Right lobe of liver (tissue), 6 donors: ENCODE results near the gene TRMT1. TPM values are rescaled to one million over a fixed set of nuclear protein-coding genes. Genes with fewer than 3 reads are reported as not detected.

Experiments used
- ATAC-seq, 4 donors: fragments of 200-7000 bp; cut with Tn5 transposase; one replicate each; pipeline ENCODE4 v1.9.1; 2020; ENCODE audit warnings: mild to moderate bottlenecking in 4 of 4, moderate library complexity in 4 of 4
- DNase-seq, 3 donors: peaks; one replicate each; pipeline ENCODE4 v3.0.0-alpha.2; 2020
- H3K27ac ChIP-seq, 3 donors: fragments of 200-600 bp; one replicate each; pipeline ENCODE4 v1.8.0; 2022
- H3K27me3 ChIP-seq, 2 donors: fragments of 200-600 bp; one replicate each; pipeline ENCODE4 v1.8.0; 2022
- H3K36me3 ChIP-seq, 4 donors: fragments of 200-600 bp; sonication (generic) in 1 of 4; one replicate each; pipeline versions ENCODE4 v1.5.1 to v1.8.0; 2017 to 2022; ENCODE audit warnings: control low read depth in 1 of 4
- H3K4me1 ChIP-seq, 4 donors: fragments of 200-600 bp; sonication (generic) in 1 of 4; one replicate each; pipeline versions ENCODE4 v1.5.1 to v1.8.0; 2017 to 2022; ENCODE audit warnings: control low read depth in 1 of 4
- H3K4me3 ChIP-seq, 3 donors: fragments of 200-600 bp; one replicate each; pipeline ENCODE4 v1.8.0; 2022
- H3K9me3 ChIP-seq, 4 donors: fragments of 200-600 bp; sonication (generic) in 1 of 4; one replicate each; pipeline versions ENCODE4 v1.5.1 to v1.8.0; 2017 to 2022; ENCODE audit warnings: control low read depth in 1 of 4
- CTCF ChIP-seq, 4 donors: fragments of 200-600 bp in 3 of 4; fragments of 450-650 bp in 1 of 4; IDR thresholded peaks; one replicate each; pipeline versions ENCODE4 v1.5.1 to v1.8.0; 2016 to 2022; ENCODE audit warnings: antibody characterized with exemption in 4 of 4, mild to moderate bottlenecking in 2 of 4
- POLR2A ChIP-seq: fragments of 450-650 bp; IDR thresholded peaks from one replicate; pipeline ENCODE4 v1.6.1; 2017; ENCODE audit warnings: antibody characterized with exemption, mild to moderate bottlenecking
- WGBS: methylation state at CpG from one replicate; pipeline ENCODE4 v1.1.6; 2018; ENCODE audit warnings: low coverage, low lambda C conversion rate; ENCODE audit not compliant: insufficient coverage; ENCODE audit errors: missing lambda C conversion rate; 5-methylcytosine and 5-hydroxymethylcytosine counted together
- intact Hi-C, 2 donors: fragments of 100-400 bp; cut with DNase I; formaldehyde crosslinking; loops; one replicate each; pipeline versions ENCODE4 v1.11.2 to v1.14.1; 2022
- total RNA-seq, 6 experiments: library from RNA; depleted of rRNA in 2 of 6; stranded (reverse); fragments of >200 nt in 2 of 6; fragmentation: NEBNext Ultra II Directional in 3 of 6; extraction: Animal tissue kit (Norgen Biotek cat#: 25700) in 3 of 6; gene quantifications; one replicate each; pipeline versions ENCODE4 v1.1.0 to v1.2.4, GENCODE V29; 2016 to 2023
- donor health status: DM: no; HTN: yes; CAD: no.
- donor health status: DM: no; HTN: no; CAD: no.
- donor health status: DM: no; HTN: no; CAD: no.
- donor health status: DM: no; HTN: yes; CAD: no.
- donor health status: DM: no; HTN: yes; CAD: no.

TRMT1 gene
- total RNA-seq, 6 experiments from 2014 or later, result 15.0 to 20.5 (median 17.2) TPM

DNA sequence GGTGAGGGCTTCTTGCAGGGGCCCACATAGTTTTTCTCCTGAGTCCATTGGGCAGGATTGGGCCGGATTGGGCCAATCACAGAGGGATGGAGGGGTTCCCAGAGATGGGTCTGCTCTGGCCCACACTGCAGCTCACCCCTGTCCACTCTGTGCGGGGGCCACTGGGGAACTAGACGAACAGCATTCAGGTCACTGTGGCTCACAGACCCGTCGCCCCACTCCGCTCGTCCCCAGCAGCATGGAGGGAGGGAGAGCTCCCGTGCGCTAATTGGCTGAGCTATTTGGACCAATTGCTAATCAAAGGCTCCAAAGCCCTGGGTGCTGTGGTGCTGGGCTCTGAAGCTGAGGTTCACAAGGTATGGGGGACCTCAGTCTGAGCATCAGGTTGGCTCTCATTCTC lies 12.8 kb upstream of the TRMT1 start:
- no peaks in the 10 kb centered on the region for H3K27me3 ChIP-seq
- ATAC-seq (no peak), DNase-seq (no peak)
- TF ChIP-seq CTCF (IDR thresholded peaks at IDR 0.05), result no peak
- no peak for TF ChIP-seq POLR2A
- no peaks in the 10 kb centered on the region for H3K36me3 ChIP-seq
- 100% methylated on average over 2 of the region's 9 CpGs for WGBS
- no peaks in the 10 kb centered on the region for H3K9me3 ChIP-seq
- H3K4me1 ChIP-seq, result peaks cover 0 to 17% (median 8%) of the 10 kb centered on the region in 4 donors
- intact Hi-C loops, result no loop called here
- no peak overlapping the region for H3K4me3 ChIP-seq
- H3K27ac ChIP-seq, result no peak overlapping the region

DNA sequence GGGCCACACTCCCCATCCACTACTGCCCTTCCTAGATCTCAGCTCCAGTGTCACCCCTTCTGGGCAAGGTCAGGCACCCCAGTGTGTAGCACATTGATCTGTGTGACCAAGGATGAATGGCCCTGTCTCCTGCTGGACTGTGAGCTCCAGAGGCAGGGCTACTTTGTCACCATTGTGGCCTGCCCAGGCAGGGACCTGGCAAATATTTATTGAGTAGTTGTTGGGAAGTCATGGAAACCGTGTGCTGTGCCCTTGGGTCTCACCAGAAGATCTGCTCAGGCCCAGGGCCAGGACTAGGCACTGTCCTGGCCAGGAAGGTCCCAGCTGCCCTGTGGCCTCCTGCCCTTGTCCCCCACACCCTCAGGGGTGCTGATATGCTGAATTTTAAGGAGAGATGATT lies 12.0 kb upstream of the TRMT1 start:
- no CpG with 5 or more reads among the region's 1 CpG for WGBS
- Histone ChIP-seq H3K27ac (peak overlapping the region in 2 of 3 donors; percentile 28 to 35), H3K4me1 (peaks cover 0 to 17% (median 8%) of the 10 kb centered on the region in 4 donors), H3K27me3 (no peaks in the 10 kb centered on the region), H3K4me3 (no peak overlapping the region), H3K36me3 (no peaks in the 10 kb centered on the region), H3K9me3 (no peaks in the 10 kb centered on the region)
- DNase-seq (peak; percentile 49 to 82 (median 73)), ATAC-seq (peak; percentile 88 to 96 (median 92))
- intact Hi-C loops, result no loop called here
- TF ChIP-seq CTCF (IDR thresholded peaks at IDR 0.05), result no peak
- no peak for TF ChIP-seq POLR2A

DNA sequence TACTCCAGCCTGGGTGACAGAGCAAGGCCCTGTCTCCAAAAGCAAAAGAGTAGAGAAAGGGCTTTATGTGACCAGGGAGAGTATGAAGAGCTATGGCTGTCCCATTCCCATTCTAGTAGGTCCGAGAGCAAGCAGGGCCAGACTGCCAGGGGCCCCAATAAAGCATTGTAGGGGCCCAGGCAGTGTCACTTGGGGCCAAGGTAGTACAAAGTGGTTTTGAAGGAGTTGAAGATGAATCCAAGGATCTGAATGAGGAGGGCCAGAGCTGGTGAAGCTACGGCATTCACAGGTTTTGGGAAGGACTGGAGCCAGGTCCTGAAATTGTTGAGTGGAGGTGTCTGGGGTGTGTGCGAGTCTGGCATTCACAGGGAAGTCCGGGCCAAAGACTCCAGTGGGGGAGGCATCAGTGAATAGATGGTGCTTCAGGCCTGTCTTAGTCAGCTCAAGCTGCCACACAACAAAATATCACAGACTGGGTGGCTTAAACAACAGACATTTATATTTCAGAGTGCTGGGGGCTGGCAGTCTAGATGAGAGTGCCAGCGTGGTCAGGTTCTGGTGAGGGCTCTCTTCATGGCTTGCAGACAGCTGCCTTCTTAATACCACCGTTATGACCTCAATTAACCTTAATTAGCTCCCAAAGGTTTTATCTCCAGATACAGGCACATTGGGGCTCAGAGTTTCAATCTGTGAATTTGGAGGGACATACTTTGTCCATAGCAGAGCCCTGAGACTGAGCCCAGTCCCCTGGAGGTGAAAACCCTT lies 11.5 kb upstream of the TRMT1 start:
- WGBS, result 77% methylated on average over 6 of the region's 6 CpGs
- TF ChIP-seq POLR2A (no peak), CTCF (IDR thresholded peaks at IDR 0.05) (no peak)
- ATAC-seq, result no peak
- intact Hi-C loops, result no loop called here
- no peak overlapping the region for H3K4me3 ChIP-seq
- no peaks in the 10 kb centered on the region for H3K27me3 ChIP-seq
- H3K36me3 ChIP-seq, result no peaks in the 10 kb centered on the region
- peaks cover 0 to 17% (median 8%) of the 10 kb centered on the region in 4 donors for H3K4me1 ChIP-seq
- peak overlapping the region in 1 of 3 donors; percentile 35 for H3K27ac ChIP-seq
- DNase-seq, result no peak
- no peaks in the 10 kb centered on the region for H3K9me3 ChIP-seq

DNA sequence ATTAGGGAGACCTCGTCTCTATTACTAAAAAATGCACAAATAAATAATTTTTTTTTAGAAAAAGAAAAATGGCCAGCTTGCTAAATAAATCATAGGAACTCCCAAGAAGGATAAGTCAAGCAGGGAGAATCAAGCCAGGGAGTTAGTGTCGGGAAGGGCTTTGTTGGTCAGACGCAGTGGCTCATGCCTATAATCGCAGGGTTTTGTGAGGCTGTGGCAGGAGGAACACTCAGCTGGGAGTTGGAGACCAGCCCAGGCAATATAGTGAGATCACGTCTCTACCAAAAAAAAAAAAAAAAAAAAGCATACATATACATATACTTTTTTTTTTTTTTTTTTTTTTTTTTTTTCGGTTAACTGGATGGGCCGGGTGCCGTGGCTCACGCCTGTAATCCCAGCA lies 10.5 kb upstream of the TRMT1 start:
- H3K27me3 ChIP-seq, result no peaks in the 10 kb centered on the region
- 89% methylated on average over 8 of the region's 9 CpGs for WGBS
- no peaks in the 10 kb centered on the region for H3K36me3 ChIP-seq
- peaks cover 0 to 17% (median 8%) of the 10 kb centered on the region in 4 donors for H3K4me1 ChIP-seq
- no peak overlapping the region for H3K27ac ChIP-seq
- intact Hi-C loops, result no loop called here
- no peak for ATAC-seq
- no peaks in the 10 kb centered on the region for H3K9me3 ChIP-seq
- DNase-seq, result no peak
- TF ChIP-seq POLR2A (no peak), CTCF (IDR thresholded peaks at IDR 0.05) (no peak)
- no peak overlapping the region for H3K4me3 ChIP-seq
